DND-41 (cell line): ENCODE measurements around the gene TRIP4.
"Not testable (repeated sequence)": the region's sequence is repeated elsewhere in the genome, so short reads cannot be mapped to it uniquely, and the experiment has no call there.

Experiments used
- ATAC-seq: fragments of 200-7000 bp; cut with Tn5 transposase; 3 replicates; pipeline ENCODE4 v1.9.1; 2021; ENCODE audit warnings: low read depth; ENCODE audit not compliant: insufficient read depth
- DNase-seq: peaks from one replicate; pipeline ENCODE4 v3.0.0-alpha.2; 2020
- H2AFZ ChIP-seq: 2 replicates; pipeline ENCODE4 v1.6.0; 2012; ENCODE audit warnings: low read depth, low read length
- H3K27ac ChIP-seq: 2 replicates; pipeline ENCODE4 v1.5.1; 2012; ENCODE audit warnings: low read length, inconsistent platforms
- H3K27me3 ChIP-seq: fragments of 200-600 bp; sonication (generic); 2 replicates; pipeline ENCODE4 v1.6.0; 2012; ENCODE audit warnings: low read length, mild to moderate bottlenecking, inconsistent platforms; ENCODE audit not compliant: insufficient read depth, poor library complexity
- H3K36me3 ChIP-seq: 2 replicates; pipeline ENCODE4 v1.5.1; 2012; ENCODE audit warnings: low read length, inconsistent platforms; ENCODE audit not compliant: insufficient read depth
- H3K4me1 ChIP-seq: 2 replicates; pipeline ENCODE4 v1.5.1; 2012; ENCODE audit warnings: mild to moderate bottlenecking, low read length; ENCODE audit not compliant: insufficient read depth
- H3K4me2 ChIP-seq: 2 replicates; pipeline ENCODE4 v1.6.0; 2012; ENCODE audit warnings: mild to moderate bottlenecking, moderate library complexity, low read length, inconsistent platforms; ENCODE audit not compliant: insufficient read depth
- H3K4me3 ChIP-seq, 2 experiments: fragments of 200-600 bp in 1 of 2; shearing (Covaris generic) in 1 of 2; 2 replicates each; pipeline ENCODE4 v1.5.1; 2012 to 2016; ENCODE audit warnings: inconsistent platforms in 2 of 2, low read length in 2 of 2, mild to moderate bottlenecking in 2 of 2, low read depth in 1 of 2, moderate library complexity in 1 of 2
- H3K79me2 ChIP-seq: 2 replicates; pipeline ENCODE4 v1.6.0; 2012; ENCODE audit warnings: low read length, inconsistent platforms; ENCODE audit not compliant: insufficient read depth
- H3K9ac ChIP-seq: 2 replicates; pipeline ENCODE4 v1.6.0; 2012; ENCODE audit warnings: low read depth, mild to moderate bottlenecking, inconsistent platforms, low read length, moderate library complexity
- H3K9me3 ChIP-seq: 2 replicates; pipeline ENCODE4 v1.5.1; 2012; ENCODE audit warnings: low read length, moderate library complexity, mild to moderate bottlenecking, inconsistent platforms; ENCODE audit not compliant: insufficient read depth, severe bottlenecking
- H4K20me1 ChIP-seq: 2 replicates; pipeline ENCODE4 v1.6.0; 2012; ENCODE audit warnings: low read length; ENCODE audit not compliant: insufficient read depth
- CTCF ChIP-seq: IDR thresholded peaks from 2 replicates; pipeline ENCODE4 v1.5.1; 2012; ENCODE audit warnings: borderline replicate concordance, low read length, moderate library complexity, mild to moderate bottlenecking; ENCODE audit not compliant: poor library complexity, severe bottlenecking; ENCODE audit errors: extremely low read depth
- EZH2 ChIP-seq: IDR thresholded peaks from 3 replicates; pipeline ENCODE4 v1.6.1; 2012; ENCODE audit warnings: borderline replicate concordance, low read depth, mild to moderate bottlenecking, moderate library complexity, low read length, inconsistent platforms; ENCODE audit not compliant: severe bottlenecking

Gene TRIP4

GRCh38 chr15:64493641-64494040 is 106.0 kb downstream of the TRIP4 start:
- Histone ChIP-seq H4K20me1 (no peaks in the 10 kb centered on the region; the same call in 1 of the 2 replicates), H3K79me2 (peaks cover 71% of the 10 kb centered on the region), H3K4me3 (no peak overlapping the region), H3K4me2 (no peak overlapping the region), H2AFZ (no peak overlapping the region), H3K4me1 (no peaks in the 10 kb centered on the region), H3K27ac (no peak overlapping the region), H3K9ac (no peak overlapping the region), H3K27me3 (no peaks in the 10 kb centered on the region), H3K36me3 (0 out of 2 replicates have a peak, but pooled peaks cover 7% of the 10 kb centered on the region), H3K9me3 (no peaks in the 10 kb centered on the region)
- no peak for TF ChIP-seq EZH2
- no peak for TF ChIP-seq CTCF
- DNase-seq (no peak), ATAC-seq (no peak)

GRCh38 chr15:64495968-64496367 is 108.3 kb downstream of the TRIP4 start:
- H3K4me2 ChIP-seq, H3K27ac ChIP-seq, ATAC-seq, H3K9ac ChIP-seq, H3K9me3 ChIP-seq, H3K27me3 ChIP-seq, H3K4me3 ChIP-seq, H2AFZ ChIP-seq, DNase-seq, H4K20me1 ChIP-seq: not testable (repeated sequence)
- H3K79me2 ChIP-seq: peaks cover 84% of the 10 kb centered on the region
- peaks cover 29% of the 10 kb centered on the region for H3K36me3 ChIP-seq
- H3K4me1 ChIP-seq: peaks cover 12% of the 10 kb centered on the region

- Histone ChIP-seq H2AFZ (no peak overlapping the region), H3K4me3 (no peak overlapping the region), H3K27me3 (no peaks in the 10 kb centered on the region), H4K20me1 (peaks cover 4% of the 10 kb centered on the region; the same call in 1 of the 2 replicates), H3K9ac (no peak overlapping the region), H3K9me3 (no peaks in the 10 kb centered on the region), H3K4me2 (no peak overlapping the region), H3K4me1 (peaks cover 46% of the 10 kb centered on the region), H3K79me2 (peaks cover 76% of the 10 kb centered on the region), H3K27ac (peak overlapping the region; percentile 10; the same call in 1 of the 2 replicates), H3K36me3 (peaks cover 47% of the 10 kb centered on the region)
- ATAC-seq: no peak
- TF ChIP-seq EZH2 (no peak), CTCF (no peak)
- DNase-seq: no peak
Observed at GRCh38 chr15:64500695-64501395, 113.2 kb downstream of the TRIP4 start.

- no peaks in the 10 kb centered on the region for H3K9me3 ChIP-seq
- H4K20me1 ChIP-seq: peaks cover 4% of the 10 kb centered on the region; the same call in 1 of the 2 replicates
- H3K27me3 ChIP-seq: no peaks in the 10 kb centered on the region
- no peak for ATAC-seq
- TF ChIP-seq CTCF (no peak), EZH2 (no peak)
- no peak for DNase-seq
- H2AFZ ChIP-seq: no peak overlapping the region
- no peak overlapping the region for H3K4me3 ChIP-seq
- peaks cover 42% of the 10 kb centered on the region for H3K36me3 ChIP-seq
- peaks cover 74% of the 10 kb centered on the region for H3K79me2 ChIP-seq
- H3K4me1 ChIP-seq: peaks cover 46% of the 10 kb centered on the region
- peak overlapping the region; percentile 10; the same call in 1 of the 2 replicates for H3K27ac ChIP-seq
- no peak overlapping the region for H3K9ac ChIP-seq
- no peak overlapping the region for H3K4me2 ChIP-seq
Observed at GRCh38 chr15:64501396-64501715, 113.7 kb downstream of the TRIP4 start.
